A673 (cell line): ENCODE results near the gene MYO15B.

Experiments
- EZH2 ChIP-seq: fragments of 200-600 bp; sonication (generic); IDR thresholded peaks from 2 replicates; pipeline ENCODE4 v1.6.1; 2017; ENCODE audit warnings: borderline replicate concordance, low read depth, mild to moderate bottlenecking, mixed read lengths, antibody characterized with exemption, low read length; ENCODE audit not compliant: poor library complexity, severe bottlenecking
- TF ChIP-seq, protein P1 (sequence below): fragments of 300-800, 200-600 bp; sonication (generic); conservative IDR thresholded peaks from 2 replicates; pipeline ENCODE4 v1.5.1; 2017; ENCODE audit warnings: low read depth, mild to moderate bottlenecking, antibody characterized with exemption, low read length, moderate library complexity, mixed read lengths

DNA sequence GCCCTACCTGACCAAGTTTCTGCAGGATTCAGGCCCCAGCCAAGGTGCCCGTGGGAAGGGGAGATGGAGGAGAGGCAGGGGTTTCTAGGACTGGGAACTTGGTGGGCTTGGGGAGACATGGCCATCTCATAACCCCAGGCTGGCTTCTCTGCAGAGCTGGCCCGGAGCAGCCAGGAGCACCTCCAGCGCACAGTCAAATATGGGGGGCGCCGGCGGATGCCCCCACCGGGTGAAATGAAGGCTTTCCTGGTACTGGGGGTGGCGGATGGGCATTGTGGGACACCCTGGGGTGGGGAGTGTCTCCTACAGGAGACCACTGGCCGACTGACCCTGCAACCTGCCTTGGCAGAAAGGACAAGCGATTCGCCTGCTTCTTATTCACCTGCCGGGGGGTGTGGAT is 36.4 kb downstream of the MYO15B start:
- TF ChIP-seq EZH2: no peak
- TF ChIP-seq, protein P1, sequence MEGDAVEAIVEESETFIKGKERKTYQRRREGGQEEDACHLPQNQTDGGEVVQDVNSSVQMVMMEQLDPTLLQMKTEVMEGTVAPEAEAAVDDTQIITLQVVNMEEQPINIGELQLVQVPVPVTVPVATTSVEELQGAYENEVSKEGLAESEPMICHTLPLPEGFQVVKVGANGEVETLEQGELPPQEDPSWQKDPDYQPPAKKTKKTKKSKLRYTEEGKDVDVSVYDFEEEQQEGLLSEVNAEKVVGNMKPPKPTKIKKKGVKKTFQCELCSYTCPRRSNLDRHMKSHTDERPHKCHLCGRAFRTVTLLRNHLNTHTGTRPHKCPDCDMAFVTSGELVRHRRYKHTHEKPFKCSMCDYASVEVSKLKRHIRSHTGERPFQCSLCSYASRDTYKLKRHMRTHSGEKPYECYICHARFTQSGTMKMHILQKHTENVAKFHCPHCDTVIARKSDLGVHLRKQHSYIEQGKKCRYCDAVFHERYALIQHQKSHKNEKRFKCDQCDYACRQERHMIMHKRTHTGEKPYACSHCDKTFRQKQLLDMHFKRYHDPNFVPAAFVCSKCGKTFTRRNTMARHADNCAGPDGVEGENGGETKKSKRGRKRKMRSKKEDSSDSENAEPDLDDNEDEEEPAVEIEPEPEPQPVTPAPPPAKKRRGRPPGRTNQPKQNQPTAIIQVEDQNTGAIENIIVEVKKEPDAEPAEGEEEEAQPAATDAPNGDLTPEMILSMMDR: no peak
